LNCAP (cell line): ENCODE measurements around the gene BEGAIN.

ENCODE experiments used
- CTCF ChIP-seq: fragments of 450-650 bp; IDR thresholded peaks from 2 replicates; pipeline ENCODE4 v1.5.1; 2017; ENCODE audit warnings: mild to moderate bottlenecking

BEGAIN gene

GRCh38 chr14:100587086-100587762, at the start of gene BEGAIN:
Gene BEGAIN, minus strand, starts transcription at chr14:100587417. Its CDS starts 127 bp downstream, at chr14:100587290.
- TF ChIP-seq CTCF: no peak

- no peak for TF ChIP-seq CTCF
Measured at GRCh38 chr14:100636559-100636958, 49.3 kb upstream of the BEGAIN start.

GRCh38 chr14:100634026-100634425, 46.8 kb upstream of the BEGAIN start:
- no peak for TF ChIP-seq CTCF

GRCh38 chr14:100633406-100633805, 46.2 kb upstream of the BEGAIN start:
- TF ChIP-seq CTCF: no peak

- no peak for TF ChIP-seq CTCF
Measured at GRCh38 chr14:100629696-100630095, 42.5 kb upstream of the BEGAIN start.

- no peak for TF ChIP-seq CTCF
Measured at GRCh38 chr14:100629098-100629497, 41.9 kb upstream of the BEGAIN start.

- TF ChIP-seq CTCF: no peak
Measured at GRCh38 chr14:100628225-100628624, 41.0 kb upstream of the BEGAIN start.

GRCh38 chr14:100626614-100627013, 39.4 kb upstream of the BEGAIN start:
- TF ChIP-seq CTCF: no peak
